T-helper 2 cell treated with Interferon-gamma antibody and Interleukin-4, amounts not matched to agents 5 μg/mL and 100 μg/mL, for 36 hours (primary cell): ENCODE data around the gene ADAM10.

Source experiments
- DNase-seq: peaks from one replicate; pipeline ENCODE4 v3.0.0; 2021; ENCODE audit warnings: low spot score
- H3K27ac Mint-ChIP-seq: one replicate; pipeline ENCODE4 v1.8.0; 2021; ENCODE audit warnings: mild to moderate bottlenecking, mixed read lengths
- H3K27me3 Mint-ChIP-seq: one replicate; pipeline ENCODE4 v1.8.0; 2021; ENCODE audit warnings: low read depth, mixed read lengths
- H3K36me3 Mint-ChIP-seq: one replicate; pipeline ENCODE4 v1.8.0; 2021; ENCODE audit warnings: low read depth, mixed read lengths
- H3K4me1 Mint-ChIP-seq: one replicate; pipeline ENCODE4 v1.8.0; 2021; ENCODE audit warnings: low read depth, mixed read lengths
- H3K4me3 Mint-ChIP-seq: one replicate; pipeline ENCODE4 v1.8.0; 2022; ENCODE audit warnings: mild to moderate bottlenecking, moderate library complexity, mixed read lengths
- H3K9me3 Mint-ChIP-seq: one replicate; pipeline ENCODE4 v1.8.0; 2021; ENCODE audit warnings: mixed read lengths

Gene ADAM10

DNA sequence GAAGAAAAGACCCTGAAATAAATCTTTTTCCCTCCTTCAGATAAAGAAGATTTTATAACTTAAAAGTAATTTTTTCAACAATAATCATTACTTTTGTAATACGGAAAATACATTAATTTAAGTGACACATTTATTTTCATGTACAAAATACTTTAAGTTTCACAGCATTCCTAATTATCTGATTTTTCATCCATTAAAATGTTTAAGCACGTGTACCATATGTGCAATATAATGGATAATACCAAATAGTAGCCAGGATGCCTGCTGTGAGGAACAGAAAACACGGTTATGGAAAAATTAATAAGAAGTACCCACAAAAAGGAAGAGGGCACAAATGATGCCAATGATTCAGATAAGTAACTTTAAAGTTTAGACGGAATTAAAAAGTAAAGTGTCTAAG, 33.5 kb downstream of the ADAM10 start:
- Mint-ChIP-seq H3K4me1 (peaks cover 30% of the 10 kb centered on the region), H3K9me3 (no peaks in the 10 kb centered on the region), H3K4me3 (no peak overlapping the region), H3K27me3 (no peaks in the 10 kb centered on the region), H3K27ac (no peak overlapping the region), H3K36me3 (peaks cover 50% of the 10 kb centered on the region)
- no peak for DNase-seq

- Mint-ChIP-seq H3K9me3 (no peaks in the 10 kb centered on the region), H3K4me1 (peaks cover 32% of the 10 kb centered on the region), H3K4me3 (no peak overlapping the region), H3K27me3 (no peaks in the 10 kb centered on the region), H3K36me3 (peaks cover 48% of the 10 kb centered on the region), H3K27ac (no peak overlapping the region)
- DNase-seq, result no peak
Observed at GRCh38 chr15:58715266-58715917, 34.1 kb downstream of the ADAM10 start.

DNA sequence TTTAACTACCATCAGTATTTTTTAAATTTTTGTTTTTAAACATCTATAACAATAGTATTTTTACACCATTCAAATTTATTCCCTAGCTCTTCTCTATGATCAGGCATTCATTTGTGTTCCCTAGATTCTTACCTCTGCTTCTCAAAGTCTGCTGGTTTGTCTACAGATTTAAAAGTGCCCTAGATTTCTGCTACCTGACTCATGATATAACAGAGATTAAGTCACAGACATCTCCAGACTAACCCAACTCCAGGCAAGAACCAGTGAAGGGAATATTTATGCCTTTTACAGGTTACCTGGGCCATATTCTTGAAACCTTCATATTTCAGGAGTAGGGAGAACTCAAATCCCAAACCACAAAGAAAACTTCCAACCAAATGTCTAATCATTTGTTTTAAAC, 38.8 kb downstream of the ADAM10 start:
- peak overlapping the region; percentile 43 for H3K27ac Mint-ChIP-seq
- H3K4me1 Mint-ChIP-seq, result peaks cover 53% of the 10 kb centered on the region
- H3K4me3 Mint-ChIP-seq, result no peak overlapping the region
- no peaks in the 10 kb centered on the region for H3K27me3 Mint-ChIP-seq
- peaks cover 58% of the 10 kb centered on the region for H3K36me3 Mint-ChIP-seq
- no peak for DNase-seq
- H3K9me3 Mint-ChIP-seq, result peaks cover 4% of the 10 kb centered on the region

- H3K9me3 Mint-ChIP-seq, result peaks cover 26% of the 10 kb centered on the region
- peaks cover 66% of the 10 kb centered on the region for H3K36me3 Mint-ChIP-seq
- H3K27ac Mint-ChIP-seq, result peak overlapping the region; percentile 58
- peaks cover 67% of the 10 kb centered on the region for H3K4me1 Mint-ChIP-seq
- H3K4me3 Mint-ChIP-seq, result no peak overlapping the region
- no peak for DNase-seq
- no peaks in the 10 kb centered on the region for H3K27me3 Mint-ChIP-seq
Observed at GRCh38 chr15:58707397-58707796, 42.1 kb downstream of the ADAM10 start.

DNA sequence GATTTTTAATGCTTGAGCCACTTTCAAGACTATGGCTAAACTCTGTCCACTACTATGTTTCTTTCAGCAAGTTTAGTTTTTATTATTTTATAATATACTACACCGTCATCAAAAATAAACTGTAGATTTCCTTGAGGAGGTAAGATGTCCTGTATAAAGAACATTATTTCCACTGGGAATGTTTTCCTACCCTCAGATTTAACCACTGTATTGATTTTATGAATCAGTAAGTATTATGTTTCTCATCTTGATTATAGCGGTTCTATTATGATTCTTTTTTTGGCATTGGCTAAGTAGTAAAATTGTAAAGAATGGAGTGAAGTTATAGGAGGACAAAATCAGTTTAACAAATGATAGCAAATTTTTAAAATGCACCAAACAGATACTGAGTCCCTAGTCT, 44.4 kb downstream of the ADAM10 start:
- DNase-seq, result no peak
- no peak overlapping the region for H3K27ac Mint-ChIP-seq
- H3K4me3 Mint-ChIP-seq, result no peak overlapping the region
- H3K27me3 Mint-ChIP-seq, result no peaks in the 10 kb centered on the region
- peaks cover 82% of the 10 kb centered on the region for H3K36me3 Mint-ChIP-seq
- H3K9me3 Mint-ChIP-seq, result peaks cover 43% of the 10 kb centered on the region
- peaks cover 68% of the 10 kb centered on the region for H3K4me1 Mint-ChIP-seq

DNA sequence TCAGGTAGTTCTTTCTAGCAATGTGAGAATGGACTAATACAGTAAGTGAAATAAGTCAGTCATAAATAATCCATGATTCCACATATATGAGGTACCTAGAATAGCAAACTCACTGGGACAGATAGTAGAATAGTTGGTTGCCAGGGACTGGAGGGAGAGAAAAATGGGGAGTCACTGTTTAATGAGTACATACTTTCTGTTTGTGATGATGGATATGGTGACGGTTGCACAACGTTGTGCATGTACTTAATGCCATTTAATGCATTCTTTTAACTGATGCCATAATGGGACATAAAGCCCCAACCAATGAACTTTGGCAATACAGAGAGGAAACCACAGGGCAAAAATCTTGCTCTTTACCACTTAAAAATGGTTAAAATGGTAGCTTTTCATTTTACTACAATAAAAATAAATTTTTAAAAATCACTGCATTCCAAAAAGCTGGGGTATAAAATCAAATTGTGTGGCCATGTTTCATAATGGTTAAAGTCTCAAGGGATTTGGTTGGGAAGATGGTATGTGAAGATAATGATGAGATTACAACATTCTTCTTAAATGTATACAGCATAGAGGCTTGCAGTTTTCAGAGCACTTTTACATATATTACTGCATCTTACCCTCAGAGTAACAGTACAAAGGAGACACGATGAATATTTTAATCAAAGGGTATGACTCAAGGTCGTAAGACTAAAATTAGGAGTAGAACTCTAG, 45.2 kb downstream of the ADAM10 start:
- H3K4me1 Mint-ChIP-seq, result peaks cover 70% of the 10 kb centered on the region
- H3K27me3 Mint-ChIP-seq, result no peaks in the 10 kb centered on the region
- H3K27ac Mint-ChIP-seq, result no peak overlapping the region
- DNase-seq, result no peak
- H3K9me3 Mint-ChIP-seq, result peaks cover 51% of the 10 kb centered on the region
- H3K4me3 Mint-ChIP-seq, result no peak overlapping the region
- H3K36me3 Mint-ChIP-seq, result peaks cover 85% of the 10 kb centered on the region

- H3K27me3 Mint-ChIP-seq, result no peaks in the 10 kb centered on the region
- H3K4me3 Mint-ChIP-seq, result no peak overlapping the region
- H3K36me3 Mint-ChIP-seq, result peaks cover 91% of the 10 kb centered on the region
- peaks cover 58% of the 10 kb centered on the region for H3K9me3 Mint-ChIP-seq
- no peak for DNase-seq
- H3K4me1 Mint-ChIP-seq, result peaks cover 70% of the 10 kb centered on the region
- H3K27ac Mint-ChIP-seq, result peak overlapping the region; percentile 36
Observed at GRCh38 chr15:58703610-58704009, 45.9 kb downstream of the ADAM10 start.

GRCh38 chr15:58702233-58702632, 47.3 kb downstream of the ADAM10 start:
- no peak for DNase-seq
- Mint-ChIP-seq H3K27ac (peak overlapping the region; percentile 21), H3K27me3 (no peaks in the 10 kb centered on the region), H3K36me3 (peaks cover 89% of the 10 kb centered on the region), H3K9me3 (peaks cover 64% of the 10 kb centered on the region), H3K4me3 (no peak overlapping the region), H3K4me1 (peaks cover 64% of the 10 kb centered on the region)

DNA sequence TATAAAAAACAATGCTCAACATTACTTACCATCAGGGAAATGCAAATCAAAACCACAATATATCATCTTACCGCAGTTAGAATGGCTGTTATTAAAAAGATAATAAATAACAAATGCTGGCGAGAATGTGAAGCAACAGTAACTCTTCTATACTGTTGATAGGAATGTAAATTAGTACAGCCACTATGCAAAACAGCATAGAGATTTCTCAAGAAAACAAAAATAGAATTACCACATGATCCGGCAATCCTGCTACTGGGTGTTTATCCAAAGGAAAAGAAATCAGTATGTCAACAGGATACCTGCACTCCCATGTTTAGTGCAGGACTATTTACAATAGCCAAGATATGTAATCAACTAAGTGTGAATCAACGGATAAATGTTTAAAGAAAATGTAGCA, 48.1 kb downstream of the ADAM10 start:
- Mint-ChIP-seq H3K27ac (no peak overlapping the region), H3K4me1 (peaks cover 62% of the 10 kb centered on the region), H3K9me3 (peaks cover 63% of the 10 kb centered on the region), H3K4me3 (no peak overlapping the region), H3K27me3 (no peaks in the 10 kb centered on the region), H3K36me3 (peaks cover 83% of the 10 kb centered on the region)
- no peak for DNase-seq

DNA sequence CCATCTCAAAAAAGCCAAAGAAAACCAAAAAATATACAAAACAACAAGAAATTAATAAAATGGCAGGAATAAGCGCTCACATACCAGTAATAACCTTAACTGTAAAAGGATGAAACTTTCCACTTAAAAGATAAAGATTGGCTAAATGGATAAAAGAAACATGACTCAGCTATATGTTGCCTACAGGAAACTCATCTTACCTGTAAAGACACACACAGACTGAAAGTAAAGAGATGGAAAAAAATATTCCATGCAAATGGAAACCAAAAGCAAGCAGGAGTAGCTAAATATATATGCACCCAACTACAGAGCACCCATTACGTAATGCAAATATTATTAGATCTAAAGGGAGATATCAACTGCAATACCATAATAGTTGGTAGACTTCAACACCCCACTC, 49.7 kb downstream of the ADAM10 start:
- Mint-ChIP-seq H3K36me3 (peaks cover 73% of the 10 kb centered on the region), H3K9me3 (peaks cover 63% of the 10 kb centered on the region), H3K4me3 (peak overlapping the region; percentile 60), H3K4me1 (peaks cover 55% of the 10 kb centered on the region), H3K27me3 (no peaks in the 10 kb centered on the region), H3K27ac (peak overlapping the region; percentile 81)
- no peak for DNase-seq

DNA sequence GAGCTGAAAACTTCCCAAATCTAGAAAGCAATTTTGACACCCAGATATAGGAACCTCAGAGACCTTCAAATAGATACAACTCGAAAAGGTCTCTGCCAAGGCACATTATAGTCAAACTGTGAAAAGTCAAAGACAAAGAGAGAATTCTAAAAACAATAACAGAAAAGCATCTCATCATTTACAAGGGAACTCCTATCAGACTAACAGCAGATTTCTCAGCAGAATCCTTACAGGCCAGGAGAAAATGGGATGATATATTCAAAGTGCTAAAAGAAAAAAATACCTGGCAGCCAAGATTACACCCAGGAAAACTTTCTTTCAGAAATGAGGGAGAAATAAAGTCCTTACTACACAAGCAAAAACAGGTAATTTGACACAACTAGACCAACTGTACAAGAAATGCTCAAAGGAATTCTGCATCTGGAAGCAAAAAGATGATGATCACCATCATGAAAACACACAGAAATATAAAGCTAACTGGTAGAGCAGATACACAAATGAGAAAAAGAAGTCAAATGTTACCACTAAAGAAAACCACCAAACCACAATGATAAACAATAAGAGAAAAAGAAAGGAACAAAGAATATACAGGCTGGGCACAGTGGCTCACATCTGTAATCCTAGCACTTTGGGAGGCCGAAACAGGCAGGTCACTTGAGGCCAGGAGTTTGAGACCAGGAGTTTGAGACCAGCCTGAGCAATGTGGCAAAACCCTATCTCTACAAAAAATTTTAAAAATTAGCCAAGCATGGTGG, 50.4 kb downstream of the ADAM10 start:
- Mint-ChIP-seq H3K27me3 (no peaks in the 10 kb centered on the region), H3K4me1 (peaks cover 50% of the 10 kb centered on the region), H3K36me3 (peaks cover 66% of the 10 kb centered on the region), H3K9me3 (peaks cover 56% of the 10 kb centered on the region), H3K27ac (peak overlapping the region; percentile 81), H3K4me3 (peak overlapping the region; percentile 60)
- no peak for DNase-seq

- H3K27ac Mint-ChIP-seq, result no peak overlapping the region
- no peak for DNase-seq
- H3K36me3 Mint-ChIP-seq, result peaks cover 59% of the 10 kb centered on the region
- no peaks in the 10 kb centered on the region for H3K27me3 Mint-ChIP-seq
- peaks cover 40% of the 10 kb centered on the region for H3K9me3 Mint-ChIP-seq
- H3K4me1 Mint-ChIP-seq, result peaks cover 44% of the 10 kb centered on the region
- H3K4me3 Mint-ChIP-seq, result no peak overlapping the region
Observed at GRCh38 chr15:58697220-58697619, 52.3 kb downstream of the ADAM10 start.

DNA sequence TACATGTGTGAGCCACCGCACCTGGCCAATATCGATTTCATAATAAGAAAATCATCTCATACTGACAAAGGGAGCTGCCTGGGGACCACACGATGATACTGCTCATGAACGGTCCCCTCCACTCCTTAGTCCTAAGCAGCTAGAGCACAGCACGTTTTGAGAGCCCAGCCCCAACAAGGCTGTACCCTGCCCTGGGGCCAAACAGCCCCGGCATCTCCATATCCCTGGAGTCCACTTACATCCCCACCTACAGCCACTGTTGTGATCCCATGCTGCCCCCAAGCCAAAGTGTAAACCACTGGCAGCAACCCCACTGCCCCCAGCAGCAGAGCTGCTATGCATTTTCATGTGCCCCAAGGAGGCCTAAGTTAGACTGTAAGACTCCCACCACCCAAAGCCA, 52.8 kb downstream of the ADAM10 start:
- Mint-ChIP-seq H3K4me1 (peaks cover 43% of the 10 kb centered on the region), H3K4me3 (no peak overlapping the region), H3K27ac (no peak overlapping the region)

More for the DNA sequence above, 52.8 kb downstream of the ADAM10 start:
- DNase-seq, result no peak
- peaks cover 35% of the 10 kb centered on the region for H3K9me3 Mint-ChIP-seq
- H3K27me3 Mint-ChIP-seq, result no peaks in the 10 kb centered on the region
- peaks cover 54% of the 10 kb centered on the region for H3K36me3 Mint-ChIP-seq
